NCI-H2107 treated with DMSO at 0.1 percent for 48 hours (cell line): ENCODE results near the gene AKAP13.

Experiments
- DNase-seq: peaks from one replicate; lab custom pipeline; 2025; ENCODE audit not compliant: unreplicated experiment; lab: John Stamatoyannopoulos, UW

Gene AKAP13

GRCh38 chr15:85620690-85621049 lies 240.3 kb downstream of the AKAP13 start:
- no peak for DNase-seq

- no peak for DNase-seq
These were observed 240.7 kb downstream of the AKAP13 start for GRCh38 chr15:85621094-85621493.

- DNase-seq: no peak
These were observed 241.9 kb downstream of the AKAP13 start for GRCh38 chr15:85622221-85622831.

GRCh38 chr15:85623315-85624049 lies 243.1 kb downstream of the AKAP13 start:
- no peak for DNase-seq

- no peak for DNase-seq
These were observed 243.9 kb downstream of the AKAP13 start for GRCh38 chr15:85624291-85624801.

- DNase-seq: no peak
These were observed 244.9 kb downstream of the AKAP13 start for GRCh38 chr15:85625166-85625830.

- no peak for DNase-seq
These were observed 245.5 kb downstream of the AKAP13 start for GRCh38 chr15:85625856-85626255.

- DNase-seq: no peak
These were observed 247.0 kb downstream of the AKAP13 start for GRCh38 chr15:85627213-85627935.

- DNase-seq: no peak
These were observed 249.9 kb downstream of the AKAP13 start for GRCh38 chr15:85630311-85630710.

GRCh38 chr15:85631018-85631417 lies 250.6 kb downstream of the AKAP13 start:
- no peak for DNase-seq

- DNase-seq: no peak
These were observed 251.6 kb downstream of the AKAP13 start for GRCh38 chr15:85632014-85632413.

- DNase-seq: no peak
These were observed 253.5 kb downstream of the AKAP13 start for GRCh38 chr15:85633859-85634258.

- no peak for DNase-seq
These were observed 255.9 kb downstream of the AKAP13 start for GRCh38 chr15:85636351-85636750.

- DNase-seq: no peak
These were observed 259.5 kb downstream of the AKAP13 start for GRCh38 chr15:85639752-85640381.

- DNase-seq: no peak
These were observed 261.8 kb downstream of the AKAP13 start for GRCh38 chr15:85642065-85642692.

GRCh38 chr15:85642693-85643066 lies 262.3 kb downstream of the AKAP13 start:
- no peak for DNase-seq

- DNase-seq: no peak
These were observed 266.2 kb downstream of the AKAP13 start for GRCh38 chr15:85646538-85647091.

GRCh38 chr15:85649372-85649771 lies 269.0 kb downstream of the AKAP13 start:
- no peak for DNase-seq

- DNase-seq: no peak
These were observed 271.1 kb downstream of the AKAP13 start for GRCh38 chr15:85651548-85651947.

- DNase-seq: no peak
These were observed 272.1 kb downstream of the AKAP13 start for GRCh38 chr15:85652457-85652856.
